IMR-90 (cell line): ENCODE results near the gene SLC45A2. TPM values are rescaled to one million over a fixed set of nuclear protein-coding genes. Genes with fewer than 3 reads are reported as not detected.

Experiments
- ATAC-seq: fragments of 200-7000 bp; cut with Tn5 transposase; 2 replicates; pipeline ENCODE4 v1.9.1; 2020; ENCODE audit warnings: low read depth, mild to moderate bottlenecking, moderate library complexity
- BruUV-seq: library from RNA; stranded (reverse); fragments of 400-500 nt; replicated peaks from 2 replicates; lab custom pipeline; 2021; lab: Mats Ljungman, UMichigan
- CTCF ChIA-PET: fragments of 300-600 bp; formaldehyde crosslinking; extraction: SDS; loops from one replicate; lab custom pipeline; 2021; ENCODE audit warnings: antibody characterized with exemption; lab: Yijun Ruan, JAX
- POLR2A ChIA-PET: fragments of 300-600 bp; sonication (Branson Sonifier 250); formaldehyde crosslinking; loops from one replicate; lab custom pipeline; 2022; ENCODE audit warnings: antibody characterized with exemption; ENCODE audit not compliant: unreplicated experiment; lab: Charles Lee
- DNase-seq: peaks from one replicate; pipeline ENCODE4 v3.0.0; 2013
- H2AFZ ChIP-seq: replicated peaks from 2 replicates; pipeline ENCODE3; 2013; ENCODE audit warnings: low read length, mild to moderate bottlenecking; ENCODE audit not compliant: poor library complexity
- H2AK5ac ChIP-seq: 2 replicates; pipeline ENCODE4 v1.6.1; 2013; ENCODE audit warnings: low read depth, low read length, inconsistent platforms
- H2AK9ac ChIP-seq: replicated peaks from 2 replicates; pipeline ENCODE3; 2013; ENCODE audit warnings: mild to moderate bottlenecking, low read depth, low read length, moderate library complexity; ENCODE audit not compliant: poor library complexity
- H2BK120ac ChIP-seq: 2 replicates; pipeline ENCODE4 v1.6.1; 2013; ENCODE audit warnings: low read depth, low read length, inconsistent platforms
- H2BK15ac ChIP-seq: 3 replicates; pipeline ENCODE4 v1.6.1; 2013; ENCODE audit warnings: low read depth, low read length, inconsistent platforms
- H2BK20ac ChIP-seq: 2 replicates; pipeline ENCODE4 v1.6.1; 2013; ENCODE audit warnings: low read depth, mild to moderate bottlenecking, inconsistent platforms, low read length, moderate library complexity
- H2BK5ac ChIP-seq: 2 replicates; pipeline ENCODE4 v1.6.1; 2013; ENCODE audit warnings: mild to moderate bottlenecking, low read depth, low read length, inconsistent platforms; ENCODE audit not compliant: poor library complexity, severe bottlenecking
- H3K14ac ChIP-seq: replicated peaks from 2 replicates; pipeline ENCODE4 v1.6.1; 2013; ENCODE audit warnings: low read depth, low read length, inconsistent platforms
- H3K18ac ChIP-seq: 2 replicates; pipeline ENCODE4 v1.6.1; 2013; ENCODE audit warnings: low read depth, low read length, control low read depth
- H3K23ac ChIP-seq: 2 replicates; pipeline ENCODE4 v1.6.1; 2013; ENCODE audit warnings: low read depth, low read length, inconsistent platforms
- H3K27ac ChIP-seq: 2 replicates; pipeline ENCODE4 v1.5.1; 2013; ENCODE audit warnings: mild to moderate bottlenecking, control low read depth, low read length; ENCODE audit not compliant: insufficient read depth
- H3K27me3 ChIP-seq: 2 replicates; pipeline ENCODE4 v1.6.1; 2013; ENCODE audit warnings: low read length; ENCODE audit not compliant: control insufficient read depth, insufficient read depth
- H3K36me3 ChIP-seq: 2 replicates; pipeline ENCODE4 v1.6.1; 2013; ENCODE audit warnings: low read length, mixed read lengths; ENCODE audit not compliant: control insufficient read depth, insufficient read depth
- H3K4ac ChIP-seq: 2 replicates; pipeline ENCODE4 v1.6.1; 2013; ENCODE audit warnings: low read depth, low read length, inconsistent platforms
- H3K4me1 ChIP-seq: 2 replicates; pipeline ENCODE4 v1.6.1; 2013; ENCODE audit warnings: low read length, mixed read lengths; ENCODE audit not compliant: control insufficient read depth, insufficient read depth
- H3K4me2 ChIP-seq: 2 replicates; pipeline ENCODE4 v1.6.1; 2013; ENCODE audit warnings: low read depth, mild to moderate bottlenecking, control low read depth, low read length, moderate library complexity
- H3K4me3 ChIP-seq: 2 replicates; pipeline ENCODE4 v1.5.1; 2013; ENCODE audit warnings: low read depth, mild to moderate bottlenecking, control low read depth, low read length, moderate library complexity; ENCODE audit not compliant: insufficient read depth
- H3K56ac ChIP-seq: 2 replicates; pipeline ENCODE4 v1.6.1; 2013; ENCODE audit warnings: low read length, inconsistent platforms; ENCODE audit not compliant: insufficient read depth; ENCODE audit errors: extremely low read depth
- H3K79me1 ChIP-seq, 2 experiments: 2 replicates each; pipeline ENCODE4 v1.6.1; 2013; ENCODE audit warnings: low read length in 2 of 2, inconsistent platforms in 1 of 2, low read depth in 1 of 2
- H3K9ac ChIP-seq: 2 replicates; pipeline ENCODE4 v1.6.1; 2013; ENCODE audit warnings: low read depth, low read length, control low read depth
- H3K9me1 ChIP-seq: 2 replicates; pipeline ENCODE4 v1.6.1; 2013; ENCODE audit warnings: low read length, inconsistent platforms; ENCODE audit not compliant: insufficient read depth
- H3K9me3 ChIP-seq: 2 replicates; pipeline ENCODE4 v1.6.1; 2013; ENCODE audit warnings: low read length; ENCODE audit not compliant: control insufficient read depth, insufficient read depth
- H4K20me1 ChIP-seq: 2 replicates; pipeline ENCODE4 v1.6.1; 2013; ENCODE audit warnings: low read length, inconsistent platforms; ENCODE audit not compliant: insufficient read depth
- H4K5ac ChIP-seq: 2 replicates; pipeline ENCODE4 v1.6.1; 2013; ENCODE audit warnings: mild to moderate bottlenecking, low read depth, low read length, control low read depth
- H4K8ac ChIP-seq, 2 experiments: 2 replicates each; pipeline ENCODE4 v1.6.1; 2013; ENCODE audit warnings: low read depth in 2 of 2, low read length in 2 of 2, control low read depth in 1 of 2, inconsistent platforms in 1 of 2
- H4K91ac ChIP-seq: 2 replicates; pipeline ENCODE4 v1.6.1; 2013; ENCODE audit warnings: low read depth, low read length, inconsistent platforms; ENCODE audit not compliant: insufficient read depth
- BHLHE40 ChIP-seq: fragments of 150-350 bp; IDR thresholded peaks from 2 replicates; pipeline ENCODE4 v1.6.1; 2016; ENCODE audit warnings: mild to moderate bottlenecking, low read depth, low read length
- CEBPB ChIP-seq: IDR thresholded peaks from 2 replicates; pipeline ENCODE4 v1.6.1; 2012; ENCODE audit warnings: low read depth, low read length, improper control_type of control experiment
- CHD1 ChIP-seq: IDR thresholded peaks from 2 replicates; pipeline ENCODE4 v1.6.1; 2012; ENCODE audit warnings: low read depth, low read length, improper control_type of control experiment
- CTCF ChIP-seq: conservative IDR thresholded peaks from 2 replicates; pipeline ENCODE4 v1.5.1; 2012; ENCODE audit warnings: mild to moderate bottlenecking, low read depth, low read length, improper control_type of control experiment
- MAFK ChIP-seq: IDR thresholded peaks from 2 replicates; pipeline ENCODE4 v1.6.1; 2012; ENCODE audit warnings: low read depth, low read length, improper control_type of control experiment
- MXI1 ChIP-seq: IDR thresholded peaks from 2 replicates; pipeline ENCODE4 v1.6.1; 2012; ENCODE audit warnings: low read depth, mild to moderate bottlenecking, low read length, moderate library complexity, borderline replicate concordance
- POLR2A ChIP-seq: IDR thresholded peaks from 2 replicates; pipeline ENCODE4 v1.6.1; 2012; ENCODE audit warnings: mild to moderate bottlenecking, low read depth, low read length
- RAD21 ChIP-seq: IDR thresholded peaks from 2 replicates; pipeline ENCODE4 v1.6.1; 2012; ENCODE audit warnings: low read length, improper control_type of control experiment
- RCOR1 ChIP-seq: IDR thresholded peaks from 2 replicates; pipeline ENCODE4 v1.6.1; 2012; ENCODE audit warnings: mild to moderate bottlenecking, low read length, improper control_type of control experiment; ENCODE audit not compliant: insufficient replicate concordance
- RFX5 ChIP-seq: IDR thresholded peaks from 2 replicates; pipeline ENCODE4 v1.8.0; 2012; ENCODE audit warnings: low read depth, mild to moderate bottlenecking, low read length, moderate library complexity
- SMC3 ChIP-seq: fragments of 150-350 bp; IDR thresholded peaks from 2 replicates; pipeline ENCODE4 v1.6.1; 2016; ENCODE audit warnings: low read depth, mild to moderate bottlenecking, antibody characterized with exemption, low read length, moderate library complexity
- USF2 ChIP-seq: fragments of 150-350 bp; IDR thresholded peaks from 2 replicates; pipeline ENCODE4 v1.6.1; 2017; ENCODE audit warnings: mild to moderate bottlenecking, antibody characterized with exemption, low read length, low read depth
- WGBS, 2 experiments: methylation state at CpG; one replicate each; pipeline versions ENCODE4 v1.1.5 to v1.1.7; 2013; ENCODE audit warnings: missing lambda C conversion rate in 2 of 2; ENCODE audit not compliant: insufficient read length in 1 of 2; ENCODE audit errors: extremely low coverage in 2 of 2; 5-methylcytosine and 5-hydroxymethylcytosine counted together
- dilution Hi-C: fragments of 300-500 bp; cut with HindIII; formaldehyde crosslinking; loops from one replicate; pipeline ENCODE4 v1.14.3; 2018; ENCODE audit warnings: low sequenced_read_pairs; ENCODE audit not compliant: unreplicated experiment
- in situ Hi-C: fragments of 300-500 bp; cut with MboI; formaldehyde crosslinking; loops from 3 replicates; pipeline ENCODE4 v1.14.3; 2019; ENCODE audit warnings: low sequenced_read_pairs, inconsistent platforms, mixed read lengths
- intact Hi-C: fragments of 100-400 bp; cut with micrococcal nuclease; formaldehyde crosslinking; loops from 2 replicates; pipeline ENCODE4 v1.10.0; 2022
- polyA plus RNA-seq, 3 experiments: library from polyadenylated mRNA; depleted of rRNA; stranded (reverse); fragments of >200 nt; gene quantifications; 2 replicates each; pipeline ENCODE4 v1.2.3, GENCODE V29; 2012; ENCODE audit warnings: low replicate concordance in 1 of 3
- total RNA-seq: library from RNA; depleted of rRNA; stranded (reverse); fragments of >200 nt; gene quantifications from 2 replicates; pipeline ENCODE4 v1.2.3, GENCODE V29; 2012

The SLC45A2 gene
- total and polyA plus RNA-seq, 2 of the 4 experiments (the other 2 are of a cell fraction) = 0.07 TPM; not detected in 1

GRCh38 chr5:34020726-34021125, 36.2 kb upstream of the SLC45A2 start:
- Histone ChIP-seq H4K91ac (no peak overlapping the region), H3K79me1 (no peaks in the 10 kb centered on the region), H3K27me3 (no peaks in the 10 kb centered on the region), H4K20me1 (no peaks in the 10 kb centered on the region), H3K36me3 (no peaks in the 10 kb centered on the region), H3K4me1 (peaks cover 8% of the 10 kb centered on the region; the same call in 1 of the 2 replicates), H3K4me2 (no peak overlapping the region), H3K18ac (no peak overlapping the region), H3K23ac (no peak overlapping the region), H2AK9ac (no peak overlapping the region), H2BK15ac (no peak overlapping the region), H3K4me3 (no peak overlapping the region), H2BK120ac (no peak overlapping the region), H2AFZ (no peak overlapping the region), H4K8ac (no peak overlapping the region), H3K9me1 (no peaks in the 10 kb centered on the region), H3K14ac (no peak overlapping the region), H4K5ac (no peak overlapping the region), H3K27ac (no peak overlapping the region), H3K4ac (no peak overlapping the region), H3K9me3 (no peaks in the 10 kb centered on the region), H2BK5ac (no peak overlapping the region), H3K56ac (no peak overlapping the region), H2AK5ac (no peak overlapping the region), H3K9ac (no peak overlapping the region), H2BK20ac (no peak overlapping the region)
- intact Hi-C loops = no loop called here
- POLR2A ChIA-PET = no interaction called here
- no peak for ATAC-seq
- BruUV-seq = no TSS peak
- dilution Hi-C loops = no loop called here
- WGBS, 2 experiments = no CpG with 5 or more reads among the region's 1 CpG
- no peak for DNase-seq
- no peak for TF ChIP-seq SMC3
- no peak for TF ChIP-seq CHD1
- no peak for TF ChIP-seq MXI1
- no peak for TF ChIP-seq RCOR1
- TF ChIP-seq BHLHE40 = no peak
- no peak for TF ChIP-seq CTCF
- no peak for TF ChIP-seq RFX5
- no peak for TF ChIP-seq RAD21
- no peak for TF ChIP-seq POLR2A
- no peak for TF ChIP-seq CEBPB
- no peak for TF ChIP-seq USF2
- TF ChIP-seq MAFK = no peak
- in situ Hi-C loops = no loop called here
- CTCF ChIA-PET = no interaction called here
